Stimulated activated CD4-positive, alpha-beta T cell treated with anti-CD3 and anti-CD28 coated beads, Interleukin-4, amount 100 ng/mL, for 48 hours (primary cell): ENCODE results near the gene FRMPD3.
A peak's percentile ranks its signal among the peaks of the same experiment; 100 is the strongest.
"Not testable (repeated sequence)": the region's sequence is repeated elsewhere in the genome, so short reads cannot be mapped to it uniquely, and the experiment has no call there.

Source experiments
- DNase-seq, 2 donors: peaks; one replicate each; pipeline ENCODE4 v3.0.0-alpha.2; 2020; ENCODE audit warnings: low read depth in 2 of 2

The FRMPD3 gene

GRCh38 chrX:107448998-107449835, at the start of gene FRMPD3:
FRMPD3 (plus strand) TSS chrX:107449652; CDS start chrX:107526589, 76,937 bp downstream.
- DNase-seq, result no peak

DNA sequence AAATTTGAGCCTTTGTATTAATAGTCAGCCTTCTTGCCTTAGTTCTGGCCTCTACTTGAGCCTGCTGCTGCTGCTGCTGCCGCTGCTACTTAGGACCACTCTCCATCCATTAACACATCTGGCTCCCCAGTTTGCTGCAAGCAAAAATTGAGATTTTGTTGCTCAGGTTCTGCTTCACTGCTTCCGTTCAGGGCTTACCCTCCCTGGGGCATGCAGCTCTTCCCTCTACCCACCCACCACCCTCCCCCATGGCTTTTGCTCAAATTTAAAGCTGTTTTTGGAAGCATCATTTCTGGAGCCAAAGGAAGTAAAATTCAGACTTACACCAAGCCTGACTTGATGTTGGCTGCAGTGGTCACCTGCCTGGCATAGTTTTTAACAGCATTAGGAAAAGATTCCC, 28.9 kb upstream of the FRMPD3 start:
- DNase-seq, result no peak

DNA sequence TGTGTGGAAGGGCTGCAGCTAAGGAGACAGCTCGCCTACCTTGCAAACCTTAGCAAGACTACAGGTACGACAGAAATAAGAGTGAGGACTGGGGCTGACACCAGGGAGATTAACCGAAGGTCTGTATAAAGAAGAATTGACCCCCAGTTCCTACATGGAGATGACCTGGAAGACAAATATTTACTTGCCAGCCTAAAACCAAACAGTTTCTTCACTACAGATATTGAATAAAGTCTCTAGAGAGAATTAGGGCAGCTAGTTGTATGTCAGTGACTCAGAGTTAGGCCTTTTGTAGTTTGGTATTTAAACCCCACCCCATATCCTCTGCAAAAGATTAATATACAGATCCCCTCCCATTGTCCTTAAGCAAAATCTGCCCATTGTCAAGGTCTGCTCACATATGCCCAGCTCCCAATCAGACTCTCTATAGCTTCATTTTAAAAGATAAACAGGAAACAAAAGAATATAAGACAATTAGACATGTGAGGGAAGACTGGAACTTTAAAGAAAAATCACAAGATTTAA, 28.1 kb upstream of the FRMPD3 start:
- DNase-seq, result no peak

DNA sequence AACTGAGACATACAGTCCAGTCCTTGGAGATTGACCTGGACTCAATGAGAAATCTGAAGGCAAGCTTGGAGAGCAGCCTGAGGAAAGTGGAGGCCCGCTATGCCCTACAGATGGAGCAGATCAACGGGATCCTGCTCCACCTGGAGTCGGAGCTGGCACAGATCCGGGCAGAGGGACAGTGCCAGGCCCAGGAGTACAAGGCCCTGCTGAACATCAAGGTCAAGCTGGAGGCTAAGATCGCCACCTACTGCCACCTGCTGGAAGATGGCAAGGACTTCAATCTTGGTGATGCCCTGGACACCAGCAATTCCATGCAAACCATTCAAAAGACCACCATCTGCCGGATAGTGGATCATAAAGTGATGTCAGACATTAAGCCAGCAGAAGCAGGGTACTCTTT, 20.4 kb upstream of the FRMPD3 start:
- DNase-seq, result no peak

DNA sequence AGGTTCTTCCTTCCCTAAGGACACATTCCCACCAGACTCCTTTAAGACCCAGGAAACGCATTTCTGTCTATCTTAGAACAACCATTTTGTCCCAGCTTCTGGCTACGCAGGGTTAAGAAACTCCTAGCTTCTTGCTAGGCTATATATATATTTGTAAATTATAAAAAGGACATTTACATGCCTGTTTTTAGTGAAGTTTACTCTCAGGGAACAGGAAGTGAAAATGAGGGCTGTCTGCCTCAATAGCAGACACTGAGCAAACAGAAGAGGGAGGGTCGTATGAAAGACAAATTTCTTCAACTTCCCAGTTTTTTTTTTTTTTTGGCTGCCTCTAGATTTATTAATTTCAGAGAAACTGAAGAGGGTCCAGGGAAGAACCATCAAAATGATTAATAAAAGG, 9.3 kb upstream of the FRMPD3 start:
- DNase-seq, result no peak

- DNase-seq, result no peak
Observed at GRCh38 chrX:107440692-107441091, 8.8 kb upstream of the FRMPD3 start.

DNA sequence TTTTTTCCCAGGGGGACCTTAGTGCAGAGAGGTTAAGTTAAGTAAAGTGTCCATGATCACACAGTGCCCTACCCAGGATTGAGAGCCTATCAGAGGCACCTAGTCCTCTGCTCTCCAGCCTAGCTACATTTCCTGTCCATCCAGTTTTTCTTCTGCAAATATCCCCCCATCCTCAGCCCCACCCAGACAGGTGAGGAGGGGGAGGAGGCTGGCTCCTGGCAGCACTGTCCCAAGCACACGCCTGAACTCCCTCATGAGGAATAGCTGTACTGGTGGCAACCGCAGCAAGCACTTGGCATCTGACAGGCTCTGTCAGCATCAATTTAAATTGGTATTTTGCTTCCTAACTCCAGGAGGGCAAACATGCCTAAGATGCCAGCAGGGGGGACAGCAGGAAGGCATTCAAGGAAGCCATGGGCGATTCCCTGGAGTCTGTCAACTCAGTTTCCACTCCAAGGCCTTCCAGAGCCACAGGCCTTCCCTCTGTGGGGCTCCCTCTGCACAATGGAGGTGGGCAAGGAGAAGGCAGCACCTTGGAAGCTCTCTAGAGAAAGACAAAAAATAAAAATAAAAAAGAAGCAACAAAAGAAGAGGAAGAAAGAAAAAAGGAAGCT, 6.4 kb upstream of the FRMPD3 start:
- DNase-seq, result no peak

DNA sequence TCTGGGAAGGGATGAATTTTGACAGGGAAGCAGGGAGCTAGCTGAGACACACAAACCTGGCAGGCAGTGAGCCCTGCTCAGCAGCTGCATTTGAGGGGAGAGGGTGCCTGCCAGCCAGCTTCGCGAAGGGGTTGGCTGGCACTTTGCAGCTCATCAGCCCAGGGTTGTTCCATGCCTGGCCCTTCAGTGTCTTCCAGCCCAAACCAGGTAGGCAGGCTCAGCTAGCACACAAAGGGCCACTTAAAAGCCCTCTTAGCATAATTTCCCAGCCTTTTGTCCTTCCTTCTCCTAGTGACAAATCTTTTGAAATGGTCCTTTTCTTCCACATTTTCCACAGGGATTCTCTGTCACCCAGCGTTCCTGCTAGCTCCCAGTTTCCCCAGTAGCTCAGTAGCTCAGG, 4.3 kb upstream of the FRMPD3 start:
- no peak for DNase-seq

- DNase-seq, result no peak
Observed at GRCh38 chrX:107445631-107446030, 3.8 kb upstream of the FRMPD3 start.

DNA sequence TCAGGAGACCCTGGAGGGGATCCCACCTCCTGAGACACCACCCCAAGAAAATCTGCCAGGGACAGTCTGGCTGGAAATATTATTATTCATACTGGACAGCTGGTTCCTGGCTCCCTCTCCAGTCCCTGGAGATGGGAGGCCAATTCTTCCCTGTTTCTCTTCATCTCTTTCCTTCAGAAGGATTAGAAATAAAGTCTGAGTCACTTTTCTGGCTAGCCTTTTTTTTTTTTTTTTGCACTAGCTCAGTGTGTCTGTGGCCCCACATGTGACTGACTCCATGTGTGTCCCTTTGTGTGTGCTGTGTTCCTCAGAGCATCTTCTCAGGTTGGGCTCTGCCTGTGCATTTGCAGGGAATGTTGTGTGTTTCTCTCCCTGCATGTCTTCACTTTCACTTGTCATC, 1.8 kb upstream of the FRMPD3 start:
- no peak for DNase-seq

GRCh38 chrX:107448625-107448997, 841 bp upstream of the FRMPD3 start:
- no peak for DNase-seq

GRCh38 chrX:107450823-107451509, 1.5 kb downstream of the FRMPD3 start:
- DNase-seq, result no peak

DNA sequence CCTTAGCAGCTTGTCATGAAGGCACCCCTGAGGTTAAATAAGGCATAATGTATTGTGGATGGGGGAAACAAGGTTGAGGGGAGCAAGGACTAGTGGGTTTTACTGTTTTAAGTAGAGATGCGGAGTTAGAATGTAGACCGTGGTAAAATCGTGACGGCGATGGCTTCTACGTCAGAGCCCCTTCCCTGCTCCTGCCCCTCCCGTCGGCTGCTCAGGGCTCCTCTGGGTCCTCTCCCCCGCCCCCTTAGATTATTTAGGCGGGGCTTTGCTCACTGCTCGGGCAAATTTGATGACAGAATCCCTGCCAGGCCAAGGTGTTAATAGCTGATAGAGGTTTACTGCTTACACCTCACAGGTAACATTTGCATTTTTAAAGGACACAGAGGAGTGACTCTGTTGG, 2.3 kb downstream of the FRMPD3 start:
- no peak for DNase-seq

DNA sequence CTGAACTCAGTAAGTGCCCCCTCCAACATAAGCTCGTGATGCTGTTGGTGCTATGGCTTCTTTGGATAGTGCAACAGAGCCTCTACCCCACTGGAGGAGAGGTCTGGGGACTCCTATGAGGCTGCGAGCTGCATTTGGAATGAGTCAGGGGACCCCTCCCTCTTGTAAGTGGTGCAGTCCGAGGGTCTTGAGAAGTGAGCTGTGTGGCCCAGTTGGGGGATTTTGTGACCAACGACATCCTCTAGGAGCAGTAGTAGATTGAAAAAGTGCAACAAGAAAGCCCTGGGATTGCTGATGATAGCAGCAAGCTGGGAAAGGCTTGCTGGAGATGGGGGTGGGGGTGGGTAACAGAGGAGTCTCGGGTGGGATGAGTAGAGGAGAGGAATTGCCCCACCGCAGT, 3.1 kb downstream of the FRMPD3 start:
- DNase-seq, result no peak

DNA sequence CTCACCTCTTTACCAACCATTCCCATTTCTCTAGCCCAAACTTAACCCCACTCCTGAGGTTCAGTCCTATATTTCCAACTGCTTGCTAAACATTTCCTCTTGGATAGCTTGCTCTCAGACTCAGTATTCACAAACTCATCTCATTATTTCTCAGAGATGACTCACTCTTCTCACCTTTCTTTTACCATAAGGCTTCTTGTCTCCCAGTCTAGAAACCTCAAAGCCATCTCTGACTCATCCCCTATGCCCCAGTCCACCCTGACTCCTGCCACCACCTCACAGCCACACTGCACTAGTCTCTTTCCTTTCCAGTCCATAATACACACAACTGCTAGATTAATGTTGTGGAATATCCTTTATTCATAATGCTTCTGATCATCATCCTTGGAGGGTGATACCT, 4.8 kb downstream of the FRMPD3 start:
- peak in 1 of 2 donors; percentile 33 for DNase-seq

DNA sequence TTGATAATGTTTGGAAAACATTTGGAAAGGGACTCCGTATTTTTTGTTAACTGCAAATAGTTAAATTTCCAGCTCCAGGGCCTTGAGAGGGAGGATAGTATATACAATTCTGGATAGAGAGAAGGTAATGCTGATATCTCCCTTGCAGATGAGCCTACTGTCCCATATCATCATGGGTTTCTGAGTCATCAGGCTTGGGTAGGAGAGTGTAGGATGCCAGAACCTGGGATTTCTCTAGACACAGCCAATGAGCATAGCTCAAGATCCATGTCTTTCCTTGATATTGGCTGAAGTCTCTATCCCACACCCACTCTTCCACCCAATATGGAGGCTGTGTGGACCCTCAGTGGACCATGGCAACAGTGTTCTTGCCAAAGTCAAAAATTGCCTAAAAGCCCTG, 7.8 kb downstream of the FRMPD3 start:
- DNase-seq, result no peak

DNA sequence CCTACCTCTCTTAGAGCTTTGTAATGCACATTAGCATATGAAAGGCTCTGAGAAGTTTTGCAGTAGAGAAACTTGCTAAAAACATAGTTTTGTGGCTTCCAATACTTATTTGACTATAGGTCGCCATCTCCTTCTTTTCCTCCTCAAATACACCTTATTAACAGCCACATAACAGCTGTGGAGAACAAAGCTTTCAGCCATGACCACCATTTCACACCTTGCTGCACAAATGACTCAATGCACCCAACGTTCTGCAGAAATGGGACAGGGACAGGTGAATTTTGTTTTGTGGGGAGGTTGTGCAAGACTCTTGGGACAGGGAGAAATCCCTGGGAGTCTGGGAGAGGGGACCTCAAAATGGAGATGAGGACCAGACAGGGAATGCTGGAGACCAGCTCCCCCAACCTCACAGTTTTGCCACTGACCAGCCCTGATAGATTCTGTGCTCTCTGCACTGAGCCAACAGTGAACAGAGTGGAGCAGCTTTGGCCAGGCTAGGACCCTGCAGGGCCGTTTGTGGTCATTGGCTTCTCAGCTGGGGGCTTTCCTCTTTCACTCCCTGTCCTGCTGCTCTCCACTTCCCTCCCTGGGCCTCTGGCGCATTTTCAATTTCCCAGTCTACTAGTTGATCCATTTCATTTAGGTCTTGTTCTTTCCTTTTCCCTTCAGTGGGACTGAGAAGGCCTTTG, 16.6 kb downstream of the FRMPD3 start:
- no peak for DNase-seq

DNA sequence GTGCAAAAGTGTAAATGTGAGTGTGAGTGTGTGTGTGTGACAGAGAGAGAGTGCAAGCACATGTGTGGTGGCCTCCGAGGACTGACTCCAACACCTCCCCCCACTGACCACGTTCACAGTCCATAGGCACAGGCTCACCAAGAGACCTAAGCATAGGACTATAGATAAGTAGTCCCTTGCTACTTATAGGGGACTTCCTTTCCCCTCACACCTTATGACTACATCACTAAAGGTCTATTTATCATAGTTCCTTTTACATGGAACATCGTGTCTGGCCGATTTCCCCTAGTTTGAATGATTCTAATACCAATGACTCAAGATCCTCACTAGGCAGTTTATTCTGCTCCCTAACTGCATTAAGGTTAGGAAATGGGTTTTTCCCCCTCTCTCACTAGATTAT, 17.8 kb downstream of the FRMPD3 start:
- no peak for DNase-seq

GRCh38 chrX:107470198-107470597, 20.7 kb downstream of the FRMPD3 start:
- no peak for DNase-seq

- DNase-seq, result no peak
Observed at GRCh38 chrX:107470971-107471370, 21.5 kb downstream of the FRMPD3 start.

- not testable (repeated sequence) for DNase-seq
Observed at GRCh38 chrX:107471420-107471819, 22.0 kb downstream of the FRMPD3 start.

DNA sequence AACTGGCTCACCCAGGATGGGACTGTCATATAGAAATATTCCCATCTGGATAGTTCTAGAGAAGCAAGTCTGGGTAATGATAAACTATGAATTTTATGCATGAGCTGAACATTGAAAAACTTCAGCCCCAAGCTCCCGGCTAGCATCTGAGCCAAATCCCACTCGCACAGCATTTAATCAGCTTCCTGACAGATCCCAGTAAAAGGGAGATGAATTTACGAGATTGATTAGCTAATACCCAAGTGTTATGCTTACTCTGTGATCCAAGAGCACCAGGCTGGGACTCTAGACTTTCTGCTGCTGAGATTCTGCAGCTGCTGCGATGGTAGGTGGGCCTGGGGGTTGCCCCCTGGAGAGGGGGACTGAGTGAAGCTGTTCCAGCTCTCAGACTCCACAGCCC, 28.0 kb downstream of the FRMPD3 start:
- DNase-seq, result no peak
